ENCODE measurements around the gene TNFAIP1. TPM values are rescaled to one million over a fixed set of nuclear protein-coding genes. Genes with fewer than 3 reads are reported as not detected.

The TNFAIP1 gene
- total RNA-seq, 1 experiment from 2014 or later: 27.5 TPM

DNA sequence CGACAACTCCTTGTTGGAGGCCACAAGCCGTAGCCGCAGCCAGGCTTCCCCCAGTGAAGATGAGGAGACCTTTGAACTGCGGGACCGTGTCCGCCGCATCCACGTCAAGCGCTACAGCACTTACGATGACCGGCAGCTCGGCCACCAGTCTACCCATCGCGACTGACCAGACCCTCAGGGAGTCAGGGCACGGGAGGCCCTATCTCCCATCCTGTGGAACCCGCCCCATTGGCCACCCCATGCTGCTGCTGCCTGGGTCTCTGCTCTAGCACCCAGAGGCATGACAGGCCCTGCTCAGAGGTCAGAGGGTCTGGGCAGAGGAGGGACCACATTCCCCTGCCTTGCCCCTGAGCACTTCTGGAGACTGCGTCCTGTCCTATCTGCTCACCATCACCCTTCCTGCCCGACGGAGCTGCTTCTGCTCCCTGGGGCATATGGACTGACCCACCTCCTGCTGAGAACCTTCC lies 8.9 kb downstream of the TNFAIP1 start:
- POLR2A ChIA-PET (ENCODE audit: unreplicated experiment): no interaction called here
- Histone ChIP-seq H3K27me3 (ENCODE audit: low read length) (no peaks in the 10 kb centered on the region), H3K9me2 (replicated peaks; ENCODE audit: low read length) (no peaks in the 10 kb centered on the region), H3K9me3 (ENCODE audit: low read length) (no peaks in the 10 kb centered on the region), H3K9ac (ENCODE audit: low read length) (no peak overlapping the region), H3K79me2 (ENCODE audit: low read length) (peaks cover 2% of the 10 kb centered on the region; the same call in 1 of the 2 replicates), H3F3A (ENCODE audit: low read length, unreplicated experiment) (peaks cover 6% of the 10 kb centered on the region), H3K4me3 (ENCODE audit: low read length) (no peak overlapping the region), H3K27ac (ENCODE audit: low read length) (no peak overlapping the region), H2AFZ (ENCODE audit: low read length) (no peak overlapping the region), H3K36me3 (ENCODE audit: low read depth, low read length) (peaks cover 10% of the 10 kb centered on the region; the same call in 1 of the 2 replicates), H3K4me2 (ENCODE audit: low read length) (no peak overlapping the region), H4K20me1 (ENCODE audit: low read length) (no peaks in the 10 kb centered on the region), H3K4me1 (ENCODE audit: insufficient read depth, low read length) (peaks cover 28% of the 10 kb centered on the region)
- DNase-seq: no peak
- CTCF ChIA-PET: no interaction called here
- intact Hi-C loops (cut with micrococcal nuclease): no loop called here
- ATAC-seq: no peak
- no peak for TF ChIP-seq EZH2 (IDR thresholded peaks at IDR 0.05; ENCODE audit: low read length, unreplicated experiment)
- TF ChIP-seq EZH2phosphoT487 (IDR thresholded peaks at IDR 0.05; ENCODE audit: borderline replicate concordance, low read length): no peak
- TF ChIP-seq, protein P1, sequence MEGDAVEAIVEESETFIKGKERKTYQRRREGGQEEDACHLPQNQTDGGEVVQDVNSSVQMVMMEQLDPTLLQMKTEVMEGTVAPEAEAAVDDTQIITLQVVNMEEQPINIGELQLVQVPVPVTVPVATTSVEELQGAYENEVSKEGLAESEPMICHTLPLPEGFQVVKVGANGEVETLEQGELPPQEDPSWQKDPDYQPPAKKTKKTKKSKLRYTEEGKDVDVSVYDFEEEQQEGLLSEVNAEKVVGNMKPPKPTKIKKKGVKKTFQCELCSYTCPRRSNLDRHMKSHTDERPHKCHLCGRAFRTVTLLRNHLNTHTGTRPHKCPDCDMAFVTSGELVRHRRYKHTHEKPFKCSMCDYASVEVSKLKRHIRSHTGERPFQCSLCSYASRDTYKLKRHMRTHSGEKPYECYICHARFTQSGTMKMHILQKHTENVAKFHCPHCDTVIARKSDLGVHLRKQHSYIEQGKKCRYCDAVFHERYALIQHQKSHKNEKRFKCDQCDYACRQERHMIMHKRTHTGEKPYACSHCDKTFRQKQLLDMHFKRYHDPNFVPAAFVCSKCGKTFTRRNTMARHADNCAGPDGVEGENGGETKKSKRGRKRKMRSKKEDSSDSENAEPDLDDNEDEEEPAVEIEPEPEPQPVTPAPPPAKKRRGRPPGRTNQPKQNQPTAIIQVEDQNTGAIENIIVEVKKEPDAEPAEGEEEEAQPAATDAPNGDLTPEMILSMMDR (conservative IDR thresholded peaks at IDR 0.05; ENCODE audit: low read depth, low read length): no peak
- BruUV-seq (replicated peaks): no TSS peak

DNA sequence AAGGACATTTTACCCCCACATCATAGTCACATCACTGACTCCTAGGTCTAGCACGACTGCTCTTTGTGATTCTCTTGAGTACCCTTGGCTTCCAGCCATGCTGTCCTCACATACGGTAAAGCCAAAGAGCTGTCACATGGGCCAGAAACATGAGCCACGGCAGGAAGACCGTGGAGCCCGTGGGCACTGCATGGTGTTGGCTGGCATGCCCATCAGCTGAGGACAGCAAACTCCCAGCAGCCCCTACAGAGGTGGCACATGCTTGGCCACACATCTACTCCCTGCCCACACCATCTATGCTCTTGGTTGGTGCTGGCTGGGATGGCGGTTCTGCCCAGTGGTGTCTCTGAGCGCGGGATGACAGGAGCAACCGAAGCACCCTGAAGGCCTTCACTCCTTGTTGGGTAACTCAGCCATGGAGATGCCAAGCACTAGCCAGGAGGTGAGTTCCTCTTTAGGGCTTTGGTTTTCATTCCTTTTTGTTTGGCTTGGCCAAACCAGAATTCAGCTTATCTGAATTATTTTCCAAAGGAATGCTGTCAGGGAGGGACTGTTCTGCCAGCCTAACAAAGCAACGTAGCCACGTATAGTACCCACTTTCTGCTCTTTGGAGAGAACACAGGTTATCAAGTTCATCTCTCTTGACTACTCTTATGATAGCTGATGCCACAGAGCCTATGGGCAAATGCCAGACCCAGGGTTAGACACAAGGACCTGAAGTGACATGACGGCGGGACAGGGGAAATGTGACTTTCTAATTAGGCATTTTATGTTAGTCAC lies 10.0 kb downstream of the TNFAIP1 start:
- CTCF ChIA-PET: no interaction called here
- no peak for DNase-seq
- Histone ChIP-seq H3K36me3 (ENCODE audit: low read depth, low read length) (peaks cover 16% of the 10 kb centered on the region; the same call in 1 of the 2 replicates), H3K79me2 (ENCODE audit: low read length) (no peaks in the 10 kb centered on the region), H4K20me1 (ENCODE audit: low read length) (no peaks in the 10 kb centered on the region), H3K4me3 (ENCODE audit: low read length) (no peak overlapping the region), H3K4me1 (ENCODE audit: insufficient read depth, low read length) (peaks cover 28% of the 10 kb centered on the region), H3K9me2 (replicated peaks; ENCODE audit: low read length) (no peaks in the 10 kb centered on the region), H3K9me3 (ENCODE audit: low read length) (no peaks in the 10 kb centered on the region), H3K27me3 (ENCODE audit: low read length) (no peaks in the 10 kb centered on the region), H3K9ac (ENCODE audit: low read length) (no peak overlapping the region), H3K27ac (ENCODE audit: low read length) (peak overlapping the region; percentile 92), H3K4me2 (ENCODE audit: low read length) (peak overlapping the region; percentile 74), H3F3A (ENCODE audit: low read length, unreplicated experiment) (peaks cover 6% of the 10 kb centered on the region), H2AFZ (ENCODE audit: low read length) (no peak overlapping the region)
- TF ChIP-seq, protein P1 (conservative IDR thresholded peaks at IDR 0.05; ENCODE audit: low read depth, low read length): no peak
- no peak for TF ChIP-seq EZH2phosphoT487 (IDR thresholded peaks at IDR 0.05; ENCODE audit: borderline replicate concordance, low read length)
- TF ChIP-seq EZH2 (IDR thresholded peaks at IDR 0.05; ENCODE audit: low read length, unreplicated experiment): no peak
- intact Hi-C loops (cut with micrococcal nuclease): no loop called here
- no peak for ATAC-seq
- POLR2A ChIA-PET (ENCODE audit: unreplicated experiment): no interaction called here
- no TSS peak for BruUV-seq (replicated peaks)

DNA sequence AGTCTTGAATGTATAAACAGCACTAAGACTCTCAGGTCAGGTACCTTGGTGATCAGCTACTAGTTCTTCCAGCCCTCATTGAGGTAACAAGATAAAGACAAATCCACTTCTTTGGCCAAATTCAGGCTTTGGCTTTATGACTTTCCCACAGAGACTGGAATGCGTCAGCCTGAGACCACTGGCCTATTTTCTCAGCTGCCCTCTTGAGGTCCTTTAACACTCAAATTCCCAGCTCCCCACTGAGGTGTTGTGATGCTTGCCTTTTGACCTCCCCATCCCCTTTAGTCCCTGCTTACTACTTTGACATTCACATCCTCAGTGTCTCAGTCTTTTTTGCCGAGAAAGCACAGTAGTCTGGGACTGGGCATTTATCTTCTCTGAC lies 10.6 kb downstream of the TNFAIP1 start:
- peak overlapping the region; percentile 92 for H3K27ac ChIP-seq (ENCODE audit: low read length)
- DNase-seq (no peak), ATAC-seq (no peak)
- H2AFZ ChIP-seq (ENCODE audit: low read length): no peak overlapping the region
- peak overlapping the region; percentile 36; the same call in 1 of the 2 replicates for H3K4me3 ChIP-seq (ENCODE audit: low read length)
- H3K27me3 ChIP-seq (ENCODE audit: low read length): no peaks in the 10 kb centered on the region
- peaks cover 6% of the 10 kb centered on the region for H3F3A ChIP-seq (ENCODE audit: low read length, unreplicated experiment)
- no peaks in the 10 kb centered on the region for H4K20me1 ChIP-seq (ENCODE audit: low read length)
- POLR2A ChIA-PET (ENCODE audit: unreplicated experiment): no interaction called here
- H3K79me2 ChIP-seq (ENCODE audit: low read length): no peaks in the 10 kb centered on the region
- TF ChIP-seq EZH2phosphoT487 (IDR thresholded peaks at IDR 0.05; ENCODE audit: borderline replicate concordance, low read length): no peak
- TF ChIP-seq EZH2 (IDR thresholded peaks at IDR 0.05; ENCODE audit: low read length, unreplicated experiment): no peak
- TF ChIP-seq, protein P1 (conservative IDR thresholded peaks at IDR 0.05; ENCODE audit: low read depth, low read length): no peak
- H3K9me2 ChIP-seq (replicated peaks; ENCODE audit: low read length): no peaks in the 10 kb centered on the region
- H3K4me1 ChIP-seq (ENCODE audit: insufficient read depth, low read length): peaks cover 28% of the 10 kb centered on the region
- CTCF ChIA-PET: no interaction called here
- no peaks in the 10 kb centered on the region for H3K9me3 ChIP-seq (ENCODE audit: low read length)
- H3K9ac ChIP-seq (ENCODE audit: low read length): no peak overlapping the region
- H3K4me2 ChIP-seq (ENCODE audit: low read length): peak overlapping the region; percentile 74
- TSS peak; percentile 15 for BruUV-seq (replicated peaks)
- intact Hi-C loops (cut with micrococcal nuclease): no loop called here
- peaks cover 16% of the 10 kb centered on the region; the same call in 1 of the 2 replicates for H3K36me3 ChIP-seq (ENCODE audit: low read depth, low read length)

All from PC-3 (cell line).